HG03066 (cell line): ENCODE data around the gene PPP4C.
"Not testable (repeated sequence)": the region's sequence is repeated elsewhere in the genome, so short reads cannot be mapped to it uniquely, and the experiment has no call there.

Source experiments
- ATAC-seq: cut with Tn5 transposase; IDR thresholded peaks from one replicate; pipeline ENCODE4 v1.9.1; 2021; ENCODE audit warnings: low read depth; ENCODE audit not compliant: unreplicated experiment

Gene PPP4C

DNA sequence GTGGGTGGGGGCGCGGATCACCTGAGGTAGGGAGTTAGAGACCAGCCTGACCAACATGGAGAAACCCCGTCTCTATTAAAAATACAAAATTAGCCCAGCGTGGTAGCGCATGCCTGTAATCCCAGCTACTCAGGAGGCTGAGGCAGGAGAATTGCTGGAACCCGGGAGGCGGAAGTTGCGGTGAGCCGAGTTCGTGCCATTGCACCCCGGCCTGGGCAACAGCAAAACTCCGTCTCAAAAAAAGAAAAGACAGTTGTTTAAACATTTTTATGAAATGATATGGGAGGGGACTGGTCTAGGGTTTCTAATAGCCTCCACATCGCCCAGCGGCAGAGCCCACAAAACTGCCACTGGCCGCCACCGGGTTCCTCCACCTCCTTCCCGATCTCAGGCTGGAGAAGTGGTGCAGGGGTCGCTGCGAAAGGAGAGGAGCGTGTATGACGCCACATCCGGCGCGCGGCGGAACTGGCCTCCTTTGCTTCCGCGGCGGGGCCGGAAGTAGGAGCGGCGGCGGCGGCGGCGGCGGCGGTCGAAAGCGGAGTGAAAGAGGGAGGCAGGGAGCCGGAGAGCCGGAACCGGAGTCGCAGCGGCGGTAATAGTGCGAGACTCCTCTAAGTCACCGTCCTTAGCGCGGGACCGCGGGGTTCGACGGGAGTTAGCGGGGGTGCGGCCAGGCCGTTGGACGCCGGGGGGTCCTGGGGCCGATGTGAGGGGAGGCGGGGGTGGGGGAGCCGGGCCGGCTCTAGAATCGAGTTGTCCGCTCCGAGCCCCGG, at the start of gene PPP4C:
Gene PPP4C (plus strand): TSS at position 492 of the 773 bp plus-strand sequence. CDS start 384 bp downstream, outside the sequence.
- ATAC-seq: peak; percentile 79

DNA sequence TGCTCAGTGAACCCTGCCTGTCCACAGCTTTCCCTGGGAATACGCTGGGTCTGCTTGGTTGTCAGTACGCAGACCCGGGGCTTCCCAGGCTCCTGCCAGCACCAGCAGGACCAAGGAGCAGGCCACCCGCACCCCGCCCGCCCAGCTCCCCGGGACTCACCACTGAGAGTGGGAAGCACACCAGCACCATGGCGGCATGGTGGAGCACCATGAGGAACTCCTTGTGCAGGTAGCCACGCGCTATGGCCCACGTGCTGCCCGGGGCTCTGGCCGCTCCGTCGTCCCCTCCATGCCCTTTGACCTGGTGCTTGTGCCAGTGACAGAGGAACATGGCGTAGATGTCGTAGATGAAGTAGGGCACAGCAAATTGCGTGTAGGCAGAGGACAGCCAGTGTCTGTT, 49.3 kb upstream of the PPP4C start:
- no peak for ATAC-seq

DNA sequence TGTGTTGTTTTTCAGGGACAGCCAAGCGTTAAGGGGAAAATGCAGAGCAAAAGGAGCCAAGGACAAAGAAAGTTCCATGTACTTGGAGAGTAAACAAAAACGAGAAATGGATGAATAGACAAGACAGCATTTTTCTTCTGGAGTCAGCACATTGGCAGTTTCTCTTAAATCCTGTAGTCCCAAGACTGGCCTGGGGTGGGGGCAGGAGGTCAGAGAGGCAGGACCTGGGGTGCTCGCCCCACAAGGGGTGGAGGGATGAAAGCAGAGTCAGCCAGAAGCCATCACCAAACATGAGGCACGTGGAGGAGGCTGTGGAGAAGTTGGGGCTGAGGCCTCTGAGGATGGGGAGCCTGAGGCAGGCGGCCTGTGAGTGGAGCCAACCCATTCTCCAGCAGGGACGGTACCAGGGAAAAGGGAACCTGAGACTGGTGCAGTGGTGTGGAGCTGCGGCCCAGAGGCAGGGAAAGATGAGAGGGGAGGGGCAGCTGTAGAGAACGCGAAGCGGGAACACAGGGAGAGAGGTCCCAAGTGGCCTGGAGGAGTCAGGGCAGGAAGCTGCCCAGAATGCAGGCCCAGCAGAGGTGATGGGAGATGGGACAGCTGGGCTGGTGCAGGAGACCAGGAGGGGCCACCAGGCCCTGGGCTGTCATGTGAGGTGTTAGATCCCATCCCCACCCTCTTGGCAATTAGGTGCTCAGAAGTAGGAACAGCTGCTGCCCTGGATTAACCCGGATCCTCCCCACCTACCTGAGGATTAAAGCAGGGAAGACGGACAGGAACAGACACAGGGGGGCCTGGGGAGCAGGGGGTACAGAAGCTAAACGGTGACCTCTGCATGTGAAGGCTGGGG, 48.0 kb upstream of the PPP4C start:
- ATAC-seq: no peak

DNA sequence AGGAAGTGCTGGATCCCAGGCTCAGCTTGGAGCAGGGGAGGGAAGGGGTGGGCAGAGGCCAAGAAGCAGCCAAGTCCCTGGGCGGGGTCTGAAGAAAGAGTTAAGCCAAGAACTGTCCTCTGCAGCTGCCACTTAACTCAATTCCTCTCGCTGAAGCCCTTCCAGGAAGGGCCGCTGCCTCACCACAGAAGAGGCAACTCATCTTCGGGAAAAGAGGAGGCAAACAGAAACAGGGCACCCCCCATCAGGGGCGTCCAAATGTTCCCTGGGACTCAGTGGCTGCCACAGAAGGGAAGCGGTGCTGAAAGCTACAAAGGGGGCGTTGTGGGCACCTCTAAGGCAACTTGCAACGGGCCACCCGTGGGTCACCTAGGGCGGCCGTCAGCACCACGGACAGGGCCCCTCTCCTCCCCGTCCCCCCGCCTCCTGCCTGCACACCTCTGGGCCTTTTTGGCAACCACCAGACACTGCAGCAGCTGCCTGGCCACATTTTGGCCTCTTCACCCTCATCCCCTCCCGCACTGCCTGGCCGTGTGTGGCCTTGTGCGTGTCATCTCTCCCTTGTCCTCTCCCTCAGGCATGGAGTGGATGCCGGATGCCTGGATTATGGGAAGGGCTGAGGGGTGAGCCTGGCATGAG, 47.2 kb upstream of the PPP4C start:
- no peak for ATAC-seq

DNA sequence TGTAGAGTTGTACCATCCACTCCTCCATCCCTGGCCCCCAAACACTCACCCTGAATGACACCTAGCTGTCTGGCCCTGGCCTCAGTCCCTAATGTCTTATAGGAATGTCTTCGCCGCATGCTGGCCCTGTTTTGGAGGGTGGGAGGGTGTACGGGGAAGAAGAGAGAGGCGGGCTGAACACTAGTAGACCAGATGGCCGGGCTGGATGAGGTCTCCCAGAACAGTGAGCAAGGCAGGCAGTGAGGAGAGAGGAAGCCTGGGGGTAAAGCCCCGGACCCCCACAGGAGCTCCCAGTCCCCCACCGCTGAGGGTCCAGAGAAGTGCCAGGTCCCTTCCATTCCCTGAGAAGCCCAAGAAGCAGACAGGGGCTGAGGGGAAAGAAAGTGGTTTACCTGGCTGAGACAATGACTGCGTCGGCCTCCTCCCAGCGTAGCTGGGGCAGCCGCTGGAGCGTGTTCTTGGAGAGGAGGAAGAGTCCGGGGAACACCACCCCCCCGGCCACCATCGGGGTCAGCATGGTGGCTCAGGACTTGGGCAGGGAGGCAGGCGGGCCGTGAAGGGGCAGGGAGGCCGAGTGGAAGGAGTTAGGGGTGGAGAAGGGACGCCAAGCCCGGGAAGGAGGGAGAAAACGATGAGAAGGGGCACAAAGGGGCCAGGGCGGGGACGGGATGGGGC, 45.6 kb upstream of the PPP4C start:
- ATAC-seq: no peak

DNA sequence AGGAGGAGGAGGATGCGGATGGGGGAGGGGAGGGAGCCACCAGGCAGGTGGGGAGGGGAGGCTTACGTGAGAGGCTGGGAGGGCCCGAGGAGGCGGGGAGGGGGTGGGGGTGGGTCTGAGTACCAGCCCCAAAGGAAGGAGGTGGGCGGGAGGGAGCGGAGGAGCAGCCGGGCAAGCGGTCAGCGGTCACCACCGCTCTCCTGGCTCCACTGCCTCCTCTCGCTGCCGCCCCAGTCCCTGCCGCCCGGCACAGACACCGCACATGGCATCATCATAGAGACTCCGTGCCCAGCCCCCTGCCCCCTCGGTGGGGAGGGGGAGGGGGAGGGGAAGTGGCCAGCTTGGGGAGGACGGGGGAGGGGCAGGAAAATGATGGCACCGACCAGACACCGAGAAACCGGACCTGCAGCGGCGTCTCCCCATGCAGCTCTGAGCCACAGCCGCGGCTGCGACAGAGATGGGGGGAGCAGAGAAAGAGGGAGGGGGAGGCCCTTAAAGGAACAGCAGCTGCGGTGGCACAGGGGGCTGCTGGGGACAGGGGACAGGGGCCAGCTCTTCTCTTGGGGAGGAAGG, 44.9 kb upstream of the PPP4C start, which contains the start of gene TLCD3B:
Gene TLCD3B (minus strand): TSS at position 431 of the 573 bp plus-strand sequence. CDS start 744 bp downstream, outside the sequence.
- ATAC-seq: no peak

DNA sequence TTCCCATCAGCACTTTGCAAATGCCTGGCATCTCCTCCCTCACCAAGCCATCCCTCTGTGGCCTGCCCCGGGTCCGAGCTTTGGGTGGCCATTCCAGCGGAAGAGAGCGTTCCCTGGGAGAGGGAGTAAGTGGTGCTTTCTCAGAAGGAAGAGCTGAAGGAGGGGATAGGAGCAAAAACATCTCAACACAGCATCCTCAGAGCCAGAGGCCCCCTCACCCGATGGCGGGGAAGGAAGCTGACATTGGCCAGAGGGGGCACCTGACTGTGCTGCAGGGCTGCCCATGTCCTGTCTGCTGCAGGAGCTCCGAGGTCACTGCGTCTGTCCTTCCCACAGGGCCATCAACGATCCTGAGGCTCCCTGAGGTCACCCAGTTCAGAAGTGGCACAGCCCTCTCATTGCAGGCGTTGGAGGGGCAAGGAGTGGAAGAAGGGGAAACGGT, 44.3 kb upstream of the PPP4C start:
- ATAC-seq: no peak

DNA sequence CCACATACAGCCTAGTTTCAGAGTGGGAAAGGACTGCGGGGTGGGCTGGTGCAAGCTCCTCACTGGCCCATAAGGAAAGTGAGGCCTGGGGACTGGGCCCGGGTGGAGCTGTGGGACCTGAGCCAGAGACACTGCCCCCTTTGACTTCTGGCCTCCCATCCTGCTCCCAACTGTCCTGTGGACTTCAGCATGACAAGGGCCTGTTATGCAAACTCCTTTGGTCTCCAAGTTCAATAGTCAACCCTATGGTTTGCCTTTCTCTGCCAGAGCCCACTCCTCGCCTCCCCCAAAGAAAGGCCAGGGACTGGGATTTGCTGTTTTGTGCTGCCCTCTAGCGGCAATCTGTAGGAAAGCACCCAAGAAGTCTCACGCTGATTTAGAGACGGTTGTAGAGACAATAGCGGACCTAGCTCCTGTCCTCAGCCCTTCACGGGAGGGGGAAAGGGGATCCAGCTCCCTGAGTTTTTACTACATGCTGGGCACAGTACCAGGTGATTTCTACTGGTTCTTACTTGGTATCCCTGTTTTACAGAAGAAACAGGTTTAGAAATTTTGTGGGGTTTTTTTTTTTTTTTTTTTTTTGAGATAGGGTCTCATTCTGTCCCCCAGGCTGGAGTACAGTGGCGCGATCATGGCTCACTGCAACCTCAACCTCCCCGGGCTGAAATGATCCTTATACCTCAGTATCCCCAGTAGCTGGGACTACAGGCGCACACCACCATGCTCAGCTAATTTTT, 43.5 kb upstream of the PPP4C start:
- ATAC-seq: no peak

DNA sequence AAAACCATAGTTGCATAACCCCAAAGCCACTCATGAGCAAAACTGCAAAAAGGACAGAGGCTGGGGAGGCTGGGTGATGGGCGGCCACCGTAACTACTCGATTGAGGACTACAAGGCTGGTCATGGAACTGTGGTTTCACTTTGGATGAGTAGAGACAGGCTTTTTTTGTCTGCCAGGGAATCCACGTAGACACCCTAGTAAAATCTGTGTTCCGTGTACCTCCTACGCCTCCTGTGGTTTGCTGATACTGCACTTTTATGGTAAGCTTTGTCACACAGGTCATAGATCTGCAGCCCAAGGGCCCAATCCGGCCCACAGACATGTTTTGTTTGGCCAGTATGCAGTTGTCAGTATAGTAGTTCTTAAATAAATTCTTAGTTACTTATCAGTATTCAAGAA, 42.5 kb upstream of the PPP4C start:
- no peak for ATAC-seq

DNA sequence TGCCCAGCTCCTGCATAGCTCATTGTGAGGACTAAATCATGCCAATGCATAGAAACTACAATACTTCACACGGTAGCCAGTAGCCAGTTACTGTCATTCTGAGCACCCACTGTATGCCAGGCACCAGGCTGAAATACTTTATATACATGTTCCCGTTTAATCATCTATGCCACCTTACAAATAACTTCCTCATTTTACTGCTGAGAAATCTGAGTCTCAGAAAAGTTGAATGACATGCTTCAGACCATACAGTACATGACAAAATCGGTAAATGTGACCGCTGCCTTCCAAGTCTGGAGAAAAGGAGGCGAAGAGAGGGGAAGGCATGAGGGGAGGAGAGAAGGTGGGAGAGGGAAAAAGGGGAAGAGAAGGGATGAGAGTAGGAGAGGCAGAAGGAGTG, 35.6 kb upstream of the PPP4C start:
- ATAC-seq: no peak

DNA sequence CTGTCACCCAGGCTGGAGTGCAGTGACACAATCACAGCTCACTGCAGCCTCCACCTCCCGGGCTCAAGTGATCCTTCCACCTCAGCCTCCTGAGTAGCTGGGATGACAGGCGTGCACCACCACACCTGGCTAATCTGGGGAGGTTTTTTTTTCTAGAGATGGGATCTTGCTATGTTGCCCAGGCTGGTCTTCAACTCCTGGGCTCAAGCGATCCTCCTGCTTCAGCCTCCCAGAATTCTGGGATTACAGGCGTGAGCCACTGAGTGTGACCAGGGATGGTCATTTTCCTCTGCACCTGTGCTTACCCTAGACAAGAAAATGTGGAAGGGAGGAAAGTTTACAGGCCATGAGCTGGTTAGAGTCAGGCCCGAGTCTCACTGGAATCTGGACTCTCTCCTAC, 35.1 kb upstream of the PPP4C start:
- ATAC-seq: not testable (repeated sequence)

DNA sequence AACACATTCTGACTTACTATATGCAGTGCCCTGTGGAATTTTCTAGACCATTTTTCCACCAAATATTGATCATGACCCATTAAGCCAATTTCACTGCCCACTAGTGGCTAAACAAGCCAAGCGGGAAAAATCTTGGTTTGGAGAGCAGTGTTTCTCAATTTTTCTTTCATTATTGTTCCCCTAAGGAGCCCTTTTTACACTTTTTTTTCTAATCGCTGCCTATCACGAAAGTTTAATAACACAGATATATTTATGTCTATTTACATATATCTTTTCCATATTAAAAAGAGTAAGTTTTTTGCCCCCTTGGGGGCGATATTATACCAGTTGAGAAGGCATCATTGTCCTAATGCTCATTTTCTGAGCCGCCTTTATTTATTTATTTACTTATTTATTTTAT, 34.0 kb upstream of the PPP4C start:
- no peak for ATAC-seq

DNA sequence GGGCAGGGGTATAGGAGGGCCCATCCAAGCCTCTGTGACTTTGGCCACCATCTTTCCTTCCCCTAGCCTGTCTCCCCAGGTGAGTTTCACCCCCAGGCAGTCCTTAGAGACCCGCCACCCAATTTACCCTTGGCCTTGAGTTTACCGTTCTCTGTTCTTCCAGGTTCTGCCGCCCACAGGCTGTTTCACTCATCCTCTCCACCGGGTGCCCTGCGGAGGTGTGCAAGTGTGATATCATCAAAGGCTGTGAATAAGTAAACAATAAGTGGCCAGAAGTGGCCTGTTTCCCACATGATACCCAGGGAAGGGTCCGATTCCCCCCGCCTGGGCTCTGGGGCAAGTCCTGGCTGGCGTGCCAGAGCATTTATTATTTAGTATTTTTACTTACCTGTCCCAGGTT, 29.6 kb upstream of the PPP4C start:
- no peak for ATAC-seq

DNA sequence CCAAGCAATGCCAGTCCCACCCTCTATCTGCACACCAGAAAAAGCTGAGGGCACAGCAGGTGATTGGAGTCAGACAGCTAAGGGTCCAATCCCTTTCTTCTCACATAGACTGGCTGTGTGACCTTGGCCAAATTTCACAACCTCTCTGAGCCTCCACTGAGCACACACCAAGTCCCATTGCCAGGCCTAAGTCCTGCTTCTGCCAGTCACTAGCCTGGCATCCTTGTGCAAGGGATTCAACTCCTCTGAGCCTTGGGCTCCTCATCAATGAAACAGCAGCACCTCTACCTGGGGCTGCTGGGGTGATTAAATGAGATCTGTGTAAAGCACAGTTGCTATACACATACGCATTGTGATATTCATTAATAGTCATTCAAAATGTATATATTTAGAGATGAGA, 29.2 kb upstream of the PPP4C start:
- ATAC-seq: no peak

DNA sequence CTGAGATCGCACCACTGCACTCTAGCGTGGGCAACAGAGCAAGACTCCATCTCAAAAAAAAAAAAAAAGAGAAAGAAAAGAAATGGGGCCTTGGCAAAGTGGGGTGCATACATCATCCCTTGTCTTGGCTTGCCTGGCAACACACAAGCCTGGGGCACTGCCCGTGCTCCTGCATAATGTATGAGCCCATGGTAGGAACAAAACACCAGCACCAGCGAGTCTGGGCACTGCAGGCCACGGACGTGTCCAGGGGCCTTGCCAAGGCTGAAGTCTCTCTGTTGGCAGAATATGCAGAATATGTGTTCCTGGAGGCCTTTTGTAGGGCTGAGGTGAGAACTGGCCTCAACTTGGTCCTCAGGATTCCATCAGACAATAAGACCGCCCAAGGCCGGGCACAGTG, 25.9 kb upstream of the PPP4C start:
- ATAC-seq: no peak

DNA sequence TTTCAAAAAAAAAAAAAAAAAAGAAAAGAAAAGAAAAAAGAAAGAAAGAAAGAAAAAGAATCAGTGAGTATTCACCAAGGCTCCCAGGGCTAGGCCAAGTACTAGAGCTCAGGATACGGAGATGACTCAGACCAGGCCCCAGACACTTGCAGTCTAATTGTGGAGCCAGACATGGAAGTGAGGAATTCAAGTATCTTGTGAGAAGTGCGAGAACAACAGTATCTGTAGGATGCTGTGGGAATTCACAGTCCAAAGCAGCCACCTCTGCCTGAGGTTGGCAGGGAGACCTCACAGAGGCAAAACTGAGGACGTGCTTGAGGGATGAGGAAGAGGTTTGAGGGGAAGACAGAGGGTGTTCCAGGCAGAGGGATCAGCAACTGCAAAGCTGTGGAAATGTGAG, 24.3 kb upstream of the PPP4C start:
- ATAC-seq: no peak

DNA sequence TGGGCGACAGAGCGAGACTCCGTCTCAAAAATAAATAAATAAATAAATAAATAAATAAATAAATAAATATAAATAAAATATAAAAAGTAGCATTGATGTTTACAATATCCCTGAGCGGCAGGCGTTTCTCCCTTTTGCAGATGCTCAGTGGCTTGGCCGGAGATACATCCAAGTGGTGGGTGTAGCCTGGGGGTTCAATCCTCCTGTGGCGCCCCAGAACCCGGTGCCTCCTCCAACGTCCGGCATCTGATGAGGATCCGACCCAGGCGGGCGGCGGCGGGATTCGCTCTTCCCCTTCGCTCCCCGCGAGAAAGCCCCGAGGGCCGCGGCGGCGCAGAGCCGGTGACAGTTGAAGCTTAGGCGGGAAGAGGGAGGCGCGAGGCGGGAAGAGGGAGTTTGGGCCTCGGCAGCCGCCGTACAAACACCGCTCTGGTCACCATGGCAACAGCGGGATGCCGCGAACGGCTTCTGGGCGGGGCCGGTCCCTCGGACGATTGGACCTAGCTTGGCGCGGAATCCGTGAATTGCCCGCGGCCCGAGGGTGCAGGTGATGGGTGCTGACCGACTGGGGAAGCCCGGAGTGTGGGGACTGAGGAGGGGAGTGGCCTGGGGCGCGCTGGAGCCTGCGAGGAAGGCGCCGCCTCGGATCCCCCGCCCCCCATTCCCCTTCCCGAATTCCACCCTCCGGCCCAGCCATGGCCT, 23.0 kb upstream of the PPP4C start:
- peak; percentile 65 for ATAC-seq

DNA sequence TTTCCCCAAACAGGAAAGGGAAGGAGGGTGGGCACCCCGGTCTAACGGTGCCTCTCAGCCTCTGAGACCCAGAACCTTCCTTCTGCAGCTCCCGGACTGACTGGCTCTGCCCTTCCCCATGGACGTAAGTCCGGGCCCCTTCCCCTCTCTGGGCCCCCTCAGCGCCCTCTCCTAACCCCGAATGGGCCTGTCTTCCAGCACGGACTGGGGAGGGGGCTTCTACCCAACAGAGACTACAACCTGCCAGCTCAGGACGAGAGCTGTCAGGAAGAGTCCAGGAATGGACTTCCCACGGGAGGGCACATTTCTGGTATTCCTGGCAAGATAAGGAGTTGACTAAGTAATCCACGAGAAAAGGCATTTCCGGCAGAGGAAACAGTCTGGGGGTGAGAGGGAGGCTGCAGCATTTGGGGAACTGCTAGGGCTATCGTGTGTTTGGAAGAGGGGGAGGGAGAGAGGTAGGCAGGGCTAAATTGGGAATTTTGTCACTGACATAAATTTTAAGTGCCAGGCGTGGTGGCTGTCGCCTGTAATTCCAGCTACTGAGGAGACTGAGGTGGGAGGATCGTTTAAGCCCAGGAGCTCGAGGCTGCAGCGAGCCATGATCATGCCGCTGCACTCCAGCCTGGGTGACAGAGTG, 22.3 kb upstream of the PPP4C start:
- ATAC-seq: no peak

DNA sequence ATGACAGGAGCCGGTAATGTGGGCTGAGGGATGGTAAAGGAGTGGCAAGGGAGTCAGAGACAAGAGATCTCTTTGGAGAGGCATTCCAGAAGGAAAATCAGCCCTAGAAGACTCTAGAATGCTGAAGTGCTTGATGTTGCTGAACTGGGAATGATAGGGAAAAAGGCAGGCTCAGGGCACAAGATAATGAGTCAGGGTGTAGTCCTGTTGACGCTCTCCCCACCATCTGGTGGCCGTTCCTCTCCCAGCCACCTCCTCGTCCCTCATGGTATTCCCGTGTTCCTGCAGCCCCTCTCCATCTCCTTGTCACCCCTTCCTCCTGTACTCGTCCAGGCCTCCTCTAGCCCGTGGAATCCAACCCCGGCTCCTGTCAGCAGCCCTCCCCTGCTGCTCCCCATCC, 21.3 kb upstream of the PPP4C start:
- no peak for ATAC-seq
